NCI-H2029 (cell line): Measurements from ENCODE around the gene COL9A2.

Experiments used
- DNase-seq: peaks from one replicate; lab custom pipeline; 2025; lab: John Stamatoyannopoulos, UW

COL9A2 gene

DNA sequence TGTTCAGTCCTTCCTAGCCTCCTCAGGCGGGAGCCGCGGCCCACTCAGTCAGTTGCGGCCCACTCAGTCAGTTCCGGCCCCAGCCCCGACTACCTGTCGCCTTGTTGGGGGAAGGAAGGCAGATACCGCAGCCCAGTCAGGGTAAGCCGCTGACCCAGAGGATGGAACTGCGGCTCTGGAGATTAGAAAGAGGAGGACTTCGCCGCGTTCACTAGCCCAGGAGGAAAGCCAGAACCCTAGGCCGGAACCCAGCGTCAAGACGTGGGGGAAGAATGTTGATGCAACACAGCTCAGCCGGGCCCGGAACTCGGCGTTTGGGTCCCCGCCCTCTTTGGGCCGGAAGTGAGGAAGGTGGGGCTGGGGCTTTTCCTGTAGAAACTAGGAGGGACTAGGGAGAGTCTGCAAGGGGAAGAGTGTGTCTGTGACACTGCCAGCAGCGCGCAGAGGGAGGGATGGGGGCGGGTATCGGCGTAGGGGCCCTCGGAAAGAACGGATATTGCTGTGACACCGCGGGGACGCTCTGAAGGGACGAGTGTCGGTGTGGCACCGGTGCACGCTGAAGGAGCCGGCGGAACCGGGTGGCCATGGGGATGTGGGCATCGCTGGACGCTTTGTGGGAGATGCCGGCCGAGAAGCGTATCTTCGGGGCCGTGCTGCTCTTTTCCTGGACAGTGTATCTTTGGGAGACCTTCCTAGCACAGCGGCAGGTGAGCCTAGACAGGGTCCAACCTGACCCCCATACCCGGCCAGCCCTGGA lies 59.2 kb downstream of the COL9A2 start, which contains the start of gene ZMPSTE24:
Gene ZMPSTE24 (plus strand): TSS at position 549 of the 757 bp plus-strand sequence. CDS start 36 bp downstream, at position 585.
- peak; percentile 100 for DNase-seq

- peak; percentile 97 for DNase-seq
Measured at GRCh38 chr1:40257313-40257687, 59.8 kb downstream of the COL9A2 start.

DNA sequence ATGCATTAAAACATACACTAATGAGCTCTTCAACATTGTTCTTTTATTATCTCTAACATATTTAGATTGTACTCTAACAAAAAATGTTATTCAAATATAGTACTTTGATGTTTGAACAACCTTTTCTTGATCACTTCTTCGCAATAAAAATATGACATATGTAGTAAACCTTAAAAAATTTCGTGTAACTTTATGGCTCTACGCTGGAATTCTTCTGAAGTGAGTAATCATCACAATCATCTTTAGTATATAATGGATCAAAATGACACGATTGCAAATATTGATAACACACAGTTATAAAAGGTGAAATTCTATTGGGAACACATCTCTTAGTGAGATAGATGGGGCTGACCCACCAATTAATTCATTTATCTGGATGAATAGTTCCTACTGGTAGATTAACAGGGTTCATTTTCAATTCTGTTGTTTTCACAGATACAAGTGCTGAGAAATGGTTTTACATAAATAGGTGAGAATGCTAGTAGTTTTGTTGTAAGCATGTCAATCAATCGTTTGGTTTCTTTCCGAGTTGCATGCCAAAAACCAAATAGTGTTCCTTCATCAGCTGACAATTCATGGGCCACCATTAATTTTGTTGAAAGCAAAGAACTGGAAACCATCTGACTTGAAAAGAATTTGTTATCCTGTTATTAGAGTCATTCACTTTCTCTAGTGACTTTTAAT lies 60.5 kb downstream of the COL9A2 start:
- no peak for DNase-seq

GRCh38 chr1:40255231-40255630 lies 61.9 kb downstream of the COL9A2 start:
- DNase-seq = no peak

- DNase-seq = no peak
Measured at GRCh38 chr1:40252601-40253000, 64.5 kb downstream of the COL9A2 start.

DNA sequence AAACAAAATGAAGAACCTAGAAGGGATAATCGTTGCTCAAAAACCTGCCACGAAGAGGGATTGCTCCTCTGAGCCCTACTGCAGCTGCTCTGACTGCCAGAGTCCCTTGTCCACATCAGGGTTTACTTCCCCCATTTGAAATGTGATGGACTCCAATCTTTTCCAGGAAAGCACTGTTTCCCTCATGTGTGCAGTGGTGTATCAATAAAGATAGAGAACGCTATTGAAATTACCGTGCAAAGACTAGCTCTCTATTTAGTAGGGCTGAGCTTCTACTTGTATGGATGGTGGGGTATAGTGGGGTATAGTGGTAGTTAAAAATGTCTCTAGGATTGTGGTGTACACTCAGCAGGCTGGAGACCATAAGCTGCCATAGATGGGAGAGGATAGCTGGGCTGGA lies 65.6 kb downstream of the COL9A2 start:
- no peak for DNase-seq
